Panc1 (cell line): Measurements from ENCODE around the gene EXT2. TPM values are rescaled to one million over a fixed set of nuclear protein-coding genes. Genes with fewer than 3 reads are reported as not detected.

ENCODE experiments used
- ATAC-seq: fragments of 200-7000 bp; cut with Tn5 transposase; 2 replicates; pipeline ENCODE4 v1.9.1; 2020; ENCODE audit warnings: mild to moderate bottlenecking, moderate library complexity
- BruUV-seq: library from RNA; stranded (reverse); fragments of 400-500 nt; replicated peaks from 2 replicates; lab custom pipeline; 2021; lab: Mats Ljungman, UMichigan
- CTCF ChIA-PET: fragments of 300-600 bp; sonication (Branson Sonifier 250); formaldehyde crosslinking; loops from one replicate; lab custom pipeline; 2022; ENCODE audit warnings: antibody characterized with exemption; lab: Charles Lee
- POLR2A ChIA-PET: fragments of 300-600 bp; sonication (Branson Sonifier 250); formaldehyde crosslinking; loops from one replicate; lab custom pipeline; 2022; ENCODE audit warnings: antibody characterized with exemption; lab: Charles Lee
- DNase-seq: peaks from one replicate; pipeline ENCODE4 v3.0.0-alpha.2; 2010; ENCODE audit warnings: low read depth, low spot score
- H3K27ac ChIP-seq: 2 replicates; pipeline ENCODE4 v1.5.1; 2011; ENCODE audit warnings: mild to moderate bottlenecking, low read length, inconsistent platforms
- H3K27me3 ChIP-seq: fragments of 200-500 bp; sonication (Bioruptor generic); 2 replicates; pipeline ENCODE4 v1.6.0; 2014; ENCODE audit warnings: low read length, inconsistent platforms; ENCODE audit not compliant: control insufficient read depth, insufficient read depth
- H3K36me3 ChIP-seq: fragments of 200-500 bp; sonication (Bioruptor generic); 2 replicates; pipeline ENCODE4 v1.5.1; 2014; ENCODE audit warnings: inconsistent platforms, mild to moderate bottlenecking, low read length, moderate library complexity; ENCODE audit not compliant: control insufficient read depth, insufficient read depth
- H3K4me1 ChIP-seq: 2 replicates; pipeline ENCODE4 v1.5.1; 2011; ENCODE audit warnings: inconsistent platforms, mild to moderate bottlenecking, low read length, moderate library complexity; ENCODE audit not compliant: control insufficient read depth, insufficient read depth
- H3K4me3 ChIP-seq, 2 experiments: 2 replicates each; pipeline ENCODE4 v1.5.1; 2011 to 2012; ENCODE audit warnings: low read depth in 2 of 2, low read length in 2 of 2, mild to moderate bottlenecking in 2 of 2, inconsistent platforms in 1 of 2, moderate library complexity in 1 of 2
- H3K9me3 ChIP-seq: fragments of 200-500 bp; sonication (Bioruptor generic); 2 replicates; pipeline ENCODE4 v1.5.1; 2014; ENCODE audit warnings: low read depth, mild to moderate bottlenecking, inconsistent platforms, low read length, moderate library complexity; ENCODE audit not compliant: control insufficient read depth, insufficient read depth
- CTCF ChIP-seq: fragments of 450-650 bp; IDR thresholded peaks from 2 replicates; pipeline ENCODE4 v1.5.1; 2017; ENCODE audit warnings: mild to moderate bottlenecking
- REST ChIP-seq, 2 experiments: IDR thresholded peaks; 2 replicates each; pipeline ENCODE4 v1.6.1; 2011 to 2012; ENCODE audit warnings: low read depth in 2 of 2, control low read depth in 1 of 2, low read length in 1 of 2, mild to moderate bottlenecking in 1 of 2, moderate library complexity in 1 of 2; ENCODE audit not compliant: insufficient read depth in 1 of 2
- SIN3A ChIP-seq: IDR thresholded peaks from 2 replicates; pipeline ENCODE4 v1.6.1; 2012; ENCODE audit warnings: low read depth, mild to moderate bottlenecking, low read length, moderate library complexity, borderline replicate concordance; ENCODE audit not compliant: insufficient read depth
- TCF7L2 ChIP-seq: IDR thresholded peaks from 2 replicates; pipeline ENCODE4 v1.6.1; 2011; ENCODE audit warnings: mild to moderate bottlenecking, low read depth, low read length, inconsistent platforms
- in situ Hi-C: cut with HindIII; loops from 2 replicates; pipeline ENCODE4 v1.10.0; 2016; ENCODE audit warnings: low sequenced_read_pairs, low pct_unique_long_range_greater_than_20kb
- intact Hi-C: fragments of 100-400 bp; cut with micrococcal nuclease; formaldehyde crosslinking; loops from one replicate; pipeline ENCODE4 v1.10.0; 2022; ENCODE audit not compliant: unreplicated experiment
- total RNA-seq: library from RNA; stranded (reverse); gene quantifications from one replicate; pipeline ENCODE4 v1.2.1, GENCODE V29; 2021; ENCODE audit not compliant: unreplicated experiment

Gene EXT2
- total RNA-seq, 1 experiment from 2014 or later: 57.5 TPM

GRCh38 chr11:44133335-44133946 is 38.0 kb downstream of the EXT2 start:
- in situ Hi-C loops: no loop called here
- ChIA-PET POLR2A (no interaction called here), CTCF (interaction anchor here (2.1 kb wide), 1 partner anchor 28 kb away, joined by 6 read pairs; no protein-coding TSS in a partner anchor)
- DNase-seq (no peak), ATAC-seq (peak; percentile 83)
- Histone ChIP-seq H3K4me3 (no peak overlapping the region), H3K27me3 (no peaks in the 10 kb centered on the region), H3K27ac (no peak overlapping the region), H3K4me1 (0 out of 2 replicates have a peak, but pooled peaks cover under 1% of the 10 kb centered on the region), H3K36me3 (no peaks in the 10 kb centered on the region), H3K9me3 (no peaks in the 10 kb centered on the region)
- BruUV-seq: no TSS peak
- intact Hi-C loops: loop anchor here (2.0 to 10.0 kb wide), 2 partner anchors 151 to 403 kb away; no protein-coding TSS in a partner anchor
- TF ChIP-seq CTCF (peak; percentile 77), REST (IDR thresholded peaks at IDR 0.05; ENCODE audit: insufficient read depth in 1 of 2, low read depth in 2 of 2, low read length in 1 of 2) (no peak), TCF7L2 (no peak)

GRCh38 chr11:44134625-44135024 is 39.1 kb downstream of the EXT2 start:
- Histone ChIP-seq H3K27me3 (no peaks in the 10 kb centered on the region), H3K36me3 (no peaks in the 10 kb centered on the region), H3K4me3 (no peak overlapping the region), H3K4me1 (peaks cover 7% of the 10 kb centered on the region), H3K27ac (no peak overlapping the region), H3K9me3 (no peaks in the 10 kb centered on the region)
- no peak for DNase-seq
- intact Hi-C loops (loop anchor here (10.0 kb wide), 1 partner anchor 150 kb away; no protein-coding TSS in a partner anchor), in situ Hi-C loops (no loop called here)
- POLR2A ChIA-PET: no interaction called here
- no TSS peak for BruUV-seq
- TF ChIP-seq SIN3A: no peak
- TF ChIP-seq REST (IDR thresholded peaks at IDR 0.05; ENCODE audit: insufficient read depth in 1 of 2, low read depth in 2 of 2, low read length in 1 of 2): no peak
- TF ChIP-seq TCF7L2: no peak
- CTCF ChIA-PET: no interaction called here
- no peak for ATAC-seq
